ENCODE data around the gene DSP.

DNA sequence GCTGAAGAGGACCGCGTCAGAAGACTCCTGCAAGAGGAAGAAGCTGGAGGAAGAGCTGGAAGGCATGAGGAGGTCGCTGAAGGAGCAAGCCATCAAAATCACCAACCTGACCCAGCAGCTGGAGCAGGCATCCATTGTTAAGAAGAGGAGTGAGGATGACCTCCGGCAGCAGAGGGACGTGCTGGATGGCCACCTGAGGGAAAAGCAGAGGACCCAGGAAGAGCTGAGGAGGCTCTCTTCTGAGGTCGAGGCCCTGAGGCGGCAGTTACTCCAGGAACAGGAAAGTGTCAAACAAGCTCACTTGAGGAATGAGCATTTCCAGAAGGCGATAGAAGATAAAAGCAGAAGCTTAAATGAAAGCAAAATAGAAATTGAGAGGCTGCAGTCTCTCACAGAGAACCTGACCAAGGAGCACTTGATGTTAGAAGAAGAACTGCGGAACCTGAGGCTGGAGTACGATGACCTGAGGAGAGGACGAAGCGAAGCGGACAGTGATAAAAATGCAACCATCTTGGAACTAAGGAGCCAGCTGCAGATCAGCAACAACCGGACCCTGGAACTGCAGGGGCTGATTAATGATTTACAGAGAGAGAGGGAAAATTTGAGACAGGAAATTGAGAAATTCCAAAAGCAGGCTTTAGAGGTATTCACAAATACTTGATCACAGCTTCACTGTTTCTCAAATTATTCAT, 39.6 kb downstream of the DSP start:
- TF ChIP-seq, protein P1, sequence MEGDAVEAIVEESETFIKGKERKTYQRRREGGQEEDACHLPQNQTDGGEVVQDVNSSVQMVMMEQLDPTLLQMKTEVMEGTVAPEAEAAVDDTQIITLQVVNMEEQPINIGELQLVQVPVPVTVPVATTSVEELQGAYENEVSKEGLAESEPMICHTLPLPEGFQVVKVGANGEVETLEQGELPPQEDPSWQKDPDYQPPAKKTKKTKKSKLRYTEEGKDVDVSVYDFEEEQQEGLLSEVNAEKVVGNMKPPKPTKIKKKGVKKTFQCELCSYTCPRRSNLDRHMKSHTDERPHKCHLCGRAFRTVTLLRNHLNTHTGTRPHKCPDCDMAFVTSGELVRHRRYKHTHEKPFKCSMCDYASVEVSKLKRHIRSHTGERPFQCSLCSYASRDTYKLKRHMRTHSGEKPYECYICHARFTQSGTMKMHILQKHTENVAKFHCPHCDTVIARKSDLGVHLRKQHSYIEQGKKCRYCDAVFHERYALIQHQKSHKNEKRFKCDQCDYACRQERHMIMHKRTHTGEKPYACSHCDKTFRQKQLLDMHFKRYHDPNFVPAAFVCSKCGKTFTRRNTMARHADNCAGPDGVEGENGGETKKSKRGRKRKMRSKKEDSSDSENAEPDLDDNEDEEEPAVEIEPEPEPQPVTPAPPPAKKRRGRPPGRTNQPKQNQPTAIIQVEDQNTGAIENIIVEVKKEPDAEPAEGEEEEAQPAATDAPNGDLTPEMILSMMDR (conservative IDR thresholded peaks at IDR 0.05; ENCODE audit: low read depth in 2 of 2), result no peak
- TF ChIP-seq, protein P2, sequence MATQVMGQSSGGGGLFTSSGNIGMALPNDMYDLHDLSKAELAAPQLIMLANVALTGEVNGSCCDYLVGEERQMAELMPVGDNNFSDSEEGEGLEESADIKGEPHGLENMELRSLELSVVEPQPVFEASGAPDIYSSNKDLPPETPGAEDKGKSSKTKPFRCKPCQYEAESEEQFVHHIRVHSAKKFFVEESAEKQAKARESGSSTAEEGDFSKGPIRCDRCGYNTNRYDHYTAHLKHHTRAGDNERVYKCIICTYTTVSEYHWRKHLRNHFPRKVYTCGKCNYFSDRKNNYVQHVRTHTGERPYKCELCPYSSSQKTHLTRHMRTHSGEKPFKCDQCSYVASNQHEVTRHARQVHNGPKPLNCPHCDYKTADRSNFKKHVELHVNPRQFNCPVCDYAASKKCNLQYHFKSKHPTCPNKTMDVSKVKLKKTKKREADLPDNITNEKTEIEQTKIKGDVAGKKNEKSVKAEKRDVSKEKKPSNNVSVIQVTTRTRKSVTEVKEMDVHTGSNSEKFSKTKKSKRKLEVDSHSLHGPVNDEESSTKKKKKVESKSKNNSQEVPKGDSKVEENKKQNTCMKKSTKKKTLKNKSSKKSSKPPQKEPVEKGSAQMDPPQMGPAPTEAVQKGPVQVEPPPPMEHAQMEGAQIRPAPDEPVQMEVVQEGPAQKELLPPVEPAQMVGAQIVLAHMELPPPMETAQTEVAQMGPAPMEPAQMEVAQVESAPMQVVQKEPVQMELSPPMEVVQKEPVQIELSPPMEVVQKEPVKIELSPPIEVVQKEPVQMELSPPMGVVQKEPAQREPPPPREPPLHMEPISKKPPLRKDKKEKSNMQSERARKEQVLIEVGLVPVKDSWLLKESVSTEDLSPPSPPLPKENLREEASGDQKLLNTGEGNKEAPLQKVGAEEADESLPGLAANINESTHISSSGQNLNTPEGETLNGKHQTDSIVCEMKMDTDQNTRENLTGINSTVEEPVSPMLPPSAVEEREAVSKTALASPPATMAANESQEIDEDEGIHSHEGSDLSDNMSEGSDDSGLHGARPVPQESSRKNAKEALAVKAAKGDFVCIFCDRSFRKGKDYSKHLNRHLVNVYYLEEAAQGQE (IDR thresholded peaks at IDR 0.05; ENCODE audit: unreplicated experiment), result no peak
- no peak for TF ChIP-seq EZH2 (IDR thresholded peaks at IDR 0.05; ENCODE audit: low read depth, unreplicated experiment)
- TF ChIP-seq POLR2AphosphoS5 (IDR thresholded peaks at IDR 0.05; ENCODE audit: low read depth), result no peak
- TF ChIP-seq, protein P3, sequence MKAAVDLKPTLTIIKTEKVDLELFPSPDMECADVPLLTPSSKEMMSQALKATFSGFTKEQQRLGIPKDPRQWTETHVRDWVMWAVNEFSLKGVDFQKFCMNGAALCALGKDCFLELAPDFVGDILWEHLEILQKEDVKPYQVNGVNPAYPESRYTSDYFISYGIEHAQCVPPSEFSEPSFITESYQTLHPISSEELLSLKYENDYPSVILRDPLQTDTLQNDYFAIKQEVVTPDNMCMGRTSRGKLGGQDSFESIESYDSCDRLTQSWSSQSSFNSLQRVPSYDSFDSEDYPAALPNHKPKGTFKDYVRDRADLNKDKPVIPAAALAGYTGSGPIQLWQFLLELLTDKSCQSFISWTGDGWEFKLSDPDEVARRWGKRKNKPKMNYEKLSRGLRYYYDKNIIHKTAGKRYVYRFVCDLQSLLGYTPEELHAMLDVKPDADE (IDR thresholded peaks at IDR 0.05), result no peak
- TF ChIP-seq JUNB (IDR thresholded peaks at IDR 0.05; ENCODE audit: unreplicated experiment), result no peak

Data from GM23338 (cell line).